ENCODE data around the gene FHIT.
A peak's percentile ranks its signal among the peaks of the same experiment; 100 is the strongest.

Gene FHIT

GRCh38 chr3:60756241-60757030, 494.8 kb downstream of the FHIT start:
- DNase-seq (ENCODE audit: low read depth): peak; percentile 90
- no peak overlapping the region for H3K4me3 ChIP-seq (ENCODE audit: low read length)
- no peak for TF ChIP-seq CTCF (conservative IDR thresholded peaks at IDR 0.05; ENCODE audit: low read depth, low read length)

GRCh38 chr3:60755094-60755493, 496.2 kb downstream of the FHIT start:
- peak; percentile 28 for TF ChIP-seq CTCF (conservative IDR thresholded peaks at IDR 0.05; ENCODE audit: low read depth, low read length)
- H3K4me3 ChIP-seq (ENCODE audit: low read length): no peak overlapping the region
- no peak for DNase-seq (ENCODE audit: low read depth)

GRCh38 chr3:60754617-60755016, 496.6 kb downstream of the FHIT start:
- H3K4me3 ChIP-seq (ENCODE audit: low read length): no peak overlapping the region
- DNase-seq (ENCODE audit: low read depth): no peak
- TF ChIP-seq CTCF (conservative IDR thresholded peaks at IDR 0.05; ENCODE audit: low read depth, low read length): no peak

- no peak for TF ChIP-seq CTCF (conservative IDR thresholded peaks at IDR 0.05; ENCODE audit: low read depth, low read length)
- no peak overlapping the region for H3K4me3 ChIP-seq (ENCODE audit: low read length)
- no peak for DNase-seq (ENCODE audit: low read depth)
Observed at GRCh38 chr3:60752809-60753208, 498.4 kb downstream of the FHIT start.

GRCh38 chr3:60746695-60747416, 504.4 kb downstream of the FHIT start:
- no peak for TF ChIP-seq CTCF (conservative IDR thresholded peaks at IDR 0.05; ENCODE audit: low read depth, low read length)
- H3K4me3 ChIP-seq (ENCODE audit: low read length): no peak overlapping the region
- no peak for DNase-seq (ENCODE audit: low read depth)

GRCh38 chr3:60746043-60746638, 505.1 kb downstream of the FHIT start:
- no peak for DNase-seq (ENCODE audit: low read depth)
- H3K4me3 ChIP-seq (ENCODE audit: low read length): no peak overlapping the region
- TF ChIP-seq CTCF (conservative IDR thresholded peaks at IDR 0.05; ENCODE audit: low read depth, low read length): no peak
